ENCODE measurements around the gene MNAT1.
"Not testable (repeated sequence)": the region's sequence is repeated elsewhere in the genome, so short reads cannot be mapped to it uniquely, and the experiment has no call there.

Gene MNAT1

DNA sequence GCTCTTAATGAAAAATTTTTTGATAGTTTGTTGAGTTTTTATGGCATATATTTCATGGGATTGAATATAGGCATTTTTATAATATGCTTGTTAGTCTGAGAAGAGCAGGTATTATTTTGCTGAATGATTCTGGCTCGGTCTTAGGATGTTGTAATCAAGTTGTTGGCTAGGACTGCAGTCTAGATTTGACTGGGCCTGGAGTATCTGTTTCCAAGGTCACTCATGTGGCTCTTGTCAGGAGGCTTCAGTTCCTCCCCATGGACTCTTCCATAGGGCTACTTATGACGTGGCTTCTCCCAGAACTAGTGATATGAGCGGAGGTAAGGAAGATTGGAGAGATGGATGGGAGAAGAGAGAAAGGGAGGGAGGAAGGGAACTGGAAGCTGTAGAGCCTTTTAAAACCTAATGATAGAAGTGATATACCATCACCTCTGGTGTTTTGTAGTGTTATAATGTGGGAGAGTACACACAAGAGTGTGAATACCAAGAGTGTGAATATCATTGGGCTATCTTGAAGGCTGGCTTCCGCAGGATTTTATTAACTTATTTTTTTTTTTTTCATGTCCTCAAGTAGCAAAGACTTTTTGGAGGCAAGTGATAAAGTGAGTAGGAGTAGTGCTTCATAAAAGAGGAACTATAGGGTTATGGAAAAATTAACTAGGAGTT lies 4.4 kb downstream of the MNAT1 start:
- no peak for DNase-seq

- no peak for DNase-seq
These were observed 10.0 kb downstream of the MNAT1 start for GRCh38 chr14:60744566-60744965.

DNA sequence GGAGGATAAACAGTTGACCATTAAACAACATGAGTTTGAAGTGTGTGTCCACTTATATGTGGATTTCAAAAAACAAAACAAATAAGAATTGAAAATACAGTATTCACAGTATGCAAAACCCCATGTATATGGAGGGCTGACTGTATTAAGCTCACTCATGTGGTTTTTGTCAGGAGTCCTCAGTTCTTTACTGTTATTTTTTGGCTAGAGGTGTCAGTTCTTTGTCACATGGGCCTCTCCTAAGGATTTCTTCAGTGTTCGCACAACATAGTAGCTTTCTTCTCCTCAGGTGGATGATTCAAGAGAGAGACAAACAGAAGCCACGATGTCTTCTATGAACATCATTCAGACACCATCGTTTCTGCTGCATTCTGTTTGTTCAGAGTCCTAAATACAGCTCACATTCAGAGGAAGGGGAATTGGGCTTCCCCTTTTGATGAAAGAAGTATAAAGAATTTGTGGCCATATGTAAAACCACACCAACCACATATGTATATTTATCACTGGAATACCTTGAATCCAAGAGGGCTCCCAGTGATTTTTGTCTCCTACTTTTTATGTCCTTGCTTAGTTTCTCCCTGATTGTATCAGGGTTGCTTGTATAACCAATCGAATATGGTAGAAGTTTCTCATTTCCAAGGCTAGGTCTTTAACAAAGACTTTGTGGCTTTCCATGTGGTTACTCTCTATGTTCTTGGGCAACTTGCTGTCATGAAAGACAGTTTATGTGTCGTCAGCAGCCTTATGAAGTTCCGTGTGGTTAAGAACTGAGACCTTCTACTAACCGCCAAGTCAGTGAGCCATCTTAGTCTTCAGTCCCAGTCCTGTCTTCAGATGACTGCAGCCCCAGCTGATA lies 18.9 kb downstream of the MNAT1 start:
- DNase-seq, result peak; percentile 55

- peak; percentile 33 for DNase-seq
These were observed 22.3 kb downstream of the MNAT1 start for GRCh38 chr14:60756847-60757246.

DNA sequence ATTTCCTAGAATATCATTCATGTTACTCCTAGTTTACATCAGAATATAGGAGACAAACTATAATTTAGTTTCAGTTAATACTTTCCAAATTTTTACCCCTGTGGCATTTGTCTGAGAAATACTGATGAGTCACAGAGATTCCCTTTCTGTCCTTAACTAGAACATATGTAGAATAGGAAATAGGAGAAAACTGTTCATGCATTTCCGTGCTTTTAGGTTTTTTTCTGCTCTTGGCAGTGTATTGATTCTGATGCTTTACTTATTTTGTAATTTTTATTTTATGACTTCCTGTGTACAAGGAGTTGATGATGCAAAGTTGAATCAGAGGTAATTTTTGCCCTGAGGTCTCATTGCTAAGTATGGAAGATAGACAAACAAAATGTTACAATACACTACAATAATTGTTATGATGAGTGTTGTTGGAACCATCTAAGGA lies 23.0 kb downstream of the MNAT1 start:
- DNase-seq, result peak; percentile 81

DNA sequence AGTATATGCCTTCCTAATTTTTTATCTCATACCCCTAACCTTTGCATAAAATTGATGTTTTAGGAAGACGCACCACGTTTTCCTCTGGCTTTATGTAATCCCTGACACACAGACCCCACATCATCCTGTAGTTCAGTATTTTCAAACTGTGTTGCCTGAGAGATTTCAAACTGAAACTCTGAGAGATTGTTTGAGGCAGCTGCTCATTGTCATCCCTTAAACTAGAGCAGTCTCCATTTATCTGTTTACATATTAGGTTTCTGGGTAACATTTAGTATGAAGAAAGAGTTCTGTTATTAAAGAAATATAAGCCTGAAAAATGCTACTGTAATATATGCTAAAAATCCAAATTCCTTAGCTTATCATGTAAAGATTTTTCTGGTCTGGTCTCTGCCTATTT lies 24.3 kb downstream of the MNAT1 start:
- no peak for DNase-seq

DNA sequence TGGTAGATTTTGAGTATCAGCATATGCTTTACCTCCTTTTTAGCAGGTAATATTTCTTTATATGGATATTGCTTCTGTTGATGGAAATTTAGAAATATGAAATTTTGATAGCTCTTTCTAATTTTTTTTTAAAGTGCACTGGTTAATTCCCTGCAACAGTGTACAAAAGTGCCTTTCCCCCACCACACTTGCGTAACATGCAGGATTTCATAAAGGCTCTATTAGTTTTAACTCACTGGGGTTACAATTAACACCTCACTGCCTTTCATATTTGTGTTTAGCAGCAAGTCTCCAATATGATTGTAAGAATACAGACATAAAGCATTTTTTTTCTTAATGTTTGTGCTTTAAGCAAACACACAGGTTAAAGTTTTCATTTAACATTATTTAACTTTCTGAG lies 25.6 kb downstream of the MNAT1 start:
- no peak for DNase-seq

DNA sequence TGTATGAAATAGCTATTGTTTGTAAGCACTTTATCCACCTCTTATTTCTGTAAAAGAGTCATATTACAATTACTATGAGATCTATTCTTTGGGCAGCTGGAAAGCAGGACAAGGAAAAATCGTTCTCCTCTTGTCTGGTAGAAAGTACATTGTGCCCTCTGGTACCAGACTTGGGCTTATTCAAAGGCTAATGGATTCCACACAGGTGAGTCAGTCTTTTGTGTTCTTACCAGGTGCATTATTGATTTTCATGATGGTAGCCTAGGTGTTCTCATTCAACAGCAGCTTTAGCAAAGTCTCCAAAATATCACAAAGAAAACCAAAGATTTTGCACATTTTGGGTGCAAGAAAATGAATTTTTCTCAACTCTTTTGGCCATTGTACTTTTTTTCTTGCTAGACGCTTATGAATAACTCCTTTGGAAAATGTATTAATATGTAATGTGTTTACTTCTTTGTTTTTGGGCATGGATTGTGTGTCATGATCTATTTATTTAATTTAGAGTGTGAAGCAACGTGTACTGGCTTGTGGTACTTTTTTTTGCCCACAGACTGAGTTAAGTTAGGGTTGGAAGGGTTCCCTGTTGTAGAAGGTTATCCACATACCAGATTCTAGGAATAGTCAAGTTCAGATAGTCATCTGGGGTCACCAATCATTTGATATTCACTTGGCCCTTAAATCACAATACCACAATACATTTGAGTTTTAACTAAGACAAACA lies 26.2 kb downstream of the MNAT1 start:
- DNase-seq, result no peak

DNA sequence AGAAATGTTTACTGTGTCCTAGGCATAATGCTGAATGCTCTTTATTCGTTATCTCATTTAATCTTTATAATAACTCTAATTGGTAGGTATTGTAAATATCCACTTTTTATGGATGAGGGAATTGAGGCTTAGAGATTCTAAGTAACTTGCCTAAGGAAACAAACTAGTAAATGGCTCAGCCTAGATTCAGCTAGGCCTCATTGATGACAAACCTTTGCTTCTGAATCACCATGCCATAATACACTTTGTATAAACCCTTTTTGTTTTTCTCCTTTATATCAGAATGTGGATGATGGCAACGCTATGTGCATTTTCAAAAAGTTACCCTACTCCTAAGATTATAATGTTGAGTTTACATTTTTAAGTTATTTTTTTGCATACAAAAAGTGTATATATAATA lies 34.0 kb downstream of the MNAT1 start:
- no peak for DNase-seq

DNA sequence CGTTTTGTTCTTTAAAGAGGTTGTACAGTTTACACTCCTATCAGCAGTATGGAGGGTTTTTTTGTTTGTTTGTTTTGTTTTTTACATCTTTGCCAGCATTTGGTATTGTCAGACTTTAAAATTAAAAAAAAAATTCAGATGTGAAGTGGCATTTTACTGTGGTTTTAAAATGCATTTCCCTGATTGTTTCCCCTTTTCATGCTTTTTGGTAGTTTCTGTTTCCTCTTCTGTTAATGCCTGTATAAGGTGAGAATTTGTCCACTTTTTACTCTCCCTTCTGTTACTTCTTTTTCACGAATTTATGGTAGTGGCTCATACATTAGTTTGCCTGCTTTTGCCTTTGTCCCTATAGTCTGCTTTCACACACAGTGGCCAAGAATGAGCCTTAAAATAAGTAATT lies 36.6 kb downstream of the MNAT1 start:
- no peak for DNase-seq

DNA sequence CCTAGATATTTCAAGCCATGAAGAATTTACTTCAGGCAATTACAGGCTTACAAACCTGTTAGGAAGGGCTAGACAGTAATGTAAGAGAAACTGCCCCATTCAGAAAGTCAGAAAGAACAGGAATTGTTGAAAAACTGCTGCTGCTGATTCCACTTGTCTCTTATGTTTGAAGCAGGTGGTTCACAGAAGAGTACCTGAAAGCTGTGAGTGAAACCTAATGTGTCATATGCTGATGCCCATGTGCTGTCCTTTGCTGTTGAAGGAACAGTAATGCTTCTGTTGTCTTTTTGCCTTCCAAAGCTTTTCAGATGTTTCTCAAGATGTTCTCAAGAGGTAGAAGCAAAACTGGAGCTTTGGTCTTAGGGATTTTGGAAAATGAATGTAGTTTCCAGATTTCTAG lies 39.0 kb downstream of the MNAT1 start:
- no peak for DNase-seq

- DNase-seq, result peak; percentile 79
These were observed 40.7 kb downstream of the MNAT1 start for GRCh38 chr14:60775296-60775695.

DNA sequence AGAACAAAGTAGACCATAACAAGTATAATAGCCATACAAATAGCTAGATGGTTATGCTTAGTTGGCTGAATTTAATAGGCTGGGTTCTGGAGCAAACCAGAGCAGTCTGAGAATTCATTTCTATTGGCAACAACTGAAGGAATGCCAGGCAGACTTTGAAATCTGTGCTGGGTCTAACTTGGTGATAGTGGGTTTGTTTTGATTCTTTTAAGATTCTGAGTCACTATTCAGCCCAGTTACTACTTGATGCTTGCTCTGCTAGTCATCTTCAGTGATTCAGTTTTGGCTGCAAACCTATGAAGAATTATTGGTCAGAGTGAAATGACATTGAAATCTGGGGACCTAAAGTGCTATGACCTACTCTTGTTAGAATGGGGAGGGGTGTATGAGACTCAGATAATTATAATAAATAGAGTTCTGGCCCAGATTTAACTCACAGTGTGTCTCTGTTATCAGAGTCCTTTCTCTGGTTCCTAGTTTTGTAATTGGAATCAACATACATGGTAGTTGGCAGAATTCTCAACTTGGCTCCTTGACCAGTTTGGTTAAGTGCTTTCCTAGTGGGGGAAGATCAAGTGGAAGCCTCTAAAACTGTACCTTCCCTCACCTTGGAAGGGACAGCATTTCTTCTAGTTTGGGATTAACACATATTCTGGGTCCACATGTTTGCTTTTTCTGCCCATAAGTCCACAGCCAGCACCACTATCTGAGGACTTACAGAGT lies 43.5 kb downstream of the MNAT1 start:
- DNase-seq, result peak; percentile 94

DNA sequence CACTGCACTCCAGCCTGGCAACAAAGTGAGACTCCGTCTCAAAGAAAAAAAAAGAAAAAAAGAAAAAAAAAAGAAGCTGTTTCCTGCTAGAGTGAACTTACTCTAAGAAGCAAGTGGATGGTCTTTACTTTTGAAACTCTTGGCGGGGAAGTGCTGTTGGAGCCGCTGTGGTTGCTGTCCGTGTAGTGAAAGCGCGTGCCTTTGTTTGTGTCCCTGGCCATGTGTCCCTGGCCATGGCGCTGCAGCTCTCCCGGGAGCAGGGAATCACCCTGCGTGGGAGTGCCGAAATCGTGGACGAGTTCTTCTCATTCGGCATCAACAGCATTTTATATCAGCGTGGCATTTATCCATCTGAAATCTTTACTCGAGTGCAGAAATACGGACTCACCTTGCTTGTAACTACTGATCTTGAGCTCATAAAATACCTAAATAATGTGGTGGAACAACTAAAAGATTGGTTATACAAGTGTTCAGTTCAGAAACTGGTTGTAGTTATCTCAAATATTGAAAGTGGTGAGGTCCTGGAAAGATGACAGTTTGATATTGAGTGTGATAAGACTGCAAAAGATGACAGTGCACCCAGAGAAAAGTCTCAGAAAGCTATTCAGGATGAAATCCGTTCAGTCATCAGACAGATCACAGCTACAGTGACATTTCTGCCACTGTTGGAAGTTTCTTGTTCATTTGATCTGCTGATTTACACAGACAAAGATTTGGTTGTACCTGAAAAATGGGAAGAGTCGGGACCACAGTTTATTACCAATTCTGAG lies 45.4 kb downstream of the MNAT1 start:
- DNase-seq, result not testable (repeated sequence)

DNA sequence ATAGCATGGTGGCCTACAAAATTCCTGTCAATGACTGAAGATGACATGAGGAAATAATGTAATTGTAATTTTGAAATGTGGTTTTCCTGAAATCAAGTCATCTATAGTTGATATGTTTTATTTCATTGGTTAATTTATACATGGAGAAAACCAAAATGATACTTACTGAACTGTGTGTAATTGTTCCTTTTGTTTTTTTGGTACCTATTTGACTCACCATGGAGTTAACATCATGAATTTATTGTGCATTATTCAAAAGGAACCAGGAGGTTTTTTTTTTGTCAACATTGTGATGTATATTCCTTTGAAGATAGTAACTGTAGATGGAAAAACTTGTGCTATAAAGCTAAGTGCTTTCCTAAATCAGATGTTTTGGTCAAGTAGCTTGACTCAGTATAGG lies 46.0 kb downstream of the MNAT1 start:
- DNase-seq, result not testable (repeated sequence)

GRCh38 chr14:60786905-60787304 lies 52.3 kb downstream of the MNAT1 start:
- no peak for DNase-seq

GRCh38 chr14:60789656-60790055 lies 55.1 kb downstream of the MNAT1 start:
- DNase-seq, result peak; percentile 38

DNA sequence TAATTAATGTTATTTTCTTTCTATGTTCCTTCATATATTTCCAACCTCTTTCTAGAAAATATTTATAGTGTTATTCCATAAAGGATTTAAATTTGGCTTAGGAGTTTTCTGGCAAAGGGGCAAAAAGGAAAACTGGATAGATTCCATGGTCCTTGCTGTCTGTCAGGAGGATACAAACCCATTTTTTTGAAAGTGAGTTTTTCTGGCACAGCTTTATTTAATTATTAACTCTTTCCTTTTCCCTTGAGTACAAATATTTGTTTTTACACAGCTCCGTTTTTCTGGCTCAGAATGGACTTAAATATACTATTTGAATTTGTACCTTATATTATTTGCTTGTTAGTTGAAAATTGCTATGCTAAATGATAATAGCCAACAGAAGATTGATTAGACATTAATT lies 56.3 kb downstream of the MNAT1 start:
- no peak for DNase-seq

DNA sequence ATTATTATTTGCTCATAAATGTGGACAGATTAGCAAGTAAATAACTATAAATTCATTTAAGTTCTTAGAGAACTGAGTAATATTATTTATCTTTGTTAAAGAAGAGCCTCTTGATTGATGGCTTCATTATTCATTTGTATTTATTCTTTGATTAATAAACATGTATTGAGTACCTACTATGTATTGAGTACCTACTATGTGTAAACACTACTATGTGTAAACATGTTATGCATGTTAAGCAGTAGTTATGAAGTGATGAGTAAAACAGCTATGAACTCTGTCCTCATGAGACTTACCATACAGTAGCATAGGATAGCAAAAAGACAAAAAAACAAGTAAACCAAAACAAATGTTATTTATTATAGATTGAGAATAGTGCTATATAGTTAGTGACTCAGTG lies 61.9 kb downstream of the MNAT1 start:
- no peak for DNase-seq

- DNase-seq, result no peak
These were observed 65.8 kb downstream of the MNAT1 start for GRCh38 chr14:60800409-60800808.

DNA sequence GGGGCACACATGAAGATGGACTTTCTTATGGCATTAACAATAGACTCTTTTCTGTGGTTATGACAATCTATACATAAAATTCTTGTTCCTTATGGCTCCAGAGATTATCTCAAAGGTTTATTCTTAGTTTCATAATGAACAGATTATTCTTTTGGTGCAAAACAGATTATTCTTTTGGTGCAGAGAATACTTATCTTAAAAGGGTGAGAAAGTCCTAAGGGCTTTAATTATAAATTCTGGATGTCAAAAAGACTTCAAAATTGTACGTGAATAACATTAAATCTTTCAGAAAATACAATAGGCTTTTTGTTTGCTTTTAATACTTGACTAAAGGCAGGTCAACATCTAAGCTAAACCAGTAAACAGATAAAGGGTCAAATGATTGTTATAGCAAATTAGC lies 69.3 kb downstream of the MNAT1 start:
- no peak for DNase-seq

DNA sequence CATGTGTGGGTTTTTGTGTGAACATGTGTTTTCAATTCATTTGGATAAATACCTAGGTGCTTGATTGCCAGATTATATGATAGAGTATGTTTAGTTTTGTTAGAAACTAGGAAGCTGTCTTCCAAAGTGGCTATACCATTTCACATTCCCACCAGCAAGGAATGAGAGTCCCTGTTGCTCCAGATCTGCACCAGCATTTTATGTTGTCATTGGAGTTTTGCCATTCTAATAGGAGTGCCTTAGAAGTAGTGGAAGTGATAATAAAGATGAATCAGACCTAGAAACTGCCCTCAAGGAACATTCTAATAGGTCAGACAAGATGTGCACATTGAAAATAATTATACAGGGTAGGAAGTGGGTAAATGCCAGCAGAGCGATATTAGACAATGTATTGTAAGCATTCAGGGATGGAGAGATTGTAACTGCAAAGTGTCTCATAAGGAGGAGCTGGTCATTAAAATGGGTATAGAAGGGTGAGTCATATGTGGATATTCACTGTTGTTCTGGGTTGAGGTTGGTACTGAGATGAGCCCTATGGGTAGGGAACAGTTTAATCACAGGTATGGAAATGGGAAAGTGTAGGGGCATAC lies 71.4 kb downstream of the MNAT1 start:
- peak; percentile 74 for DNase-seq

Measured in fibroblast of skin of scalp (primary cell).